ENCODE results near the gene DRG1.

Gene DRG1

DNA sequence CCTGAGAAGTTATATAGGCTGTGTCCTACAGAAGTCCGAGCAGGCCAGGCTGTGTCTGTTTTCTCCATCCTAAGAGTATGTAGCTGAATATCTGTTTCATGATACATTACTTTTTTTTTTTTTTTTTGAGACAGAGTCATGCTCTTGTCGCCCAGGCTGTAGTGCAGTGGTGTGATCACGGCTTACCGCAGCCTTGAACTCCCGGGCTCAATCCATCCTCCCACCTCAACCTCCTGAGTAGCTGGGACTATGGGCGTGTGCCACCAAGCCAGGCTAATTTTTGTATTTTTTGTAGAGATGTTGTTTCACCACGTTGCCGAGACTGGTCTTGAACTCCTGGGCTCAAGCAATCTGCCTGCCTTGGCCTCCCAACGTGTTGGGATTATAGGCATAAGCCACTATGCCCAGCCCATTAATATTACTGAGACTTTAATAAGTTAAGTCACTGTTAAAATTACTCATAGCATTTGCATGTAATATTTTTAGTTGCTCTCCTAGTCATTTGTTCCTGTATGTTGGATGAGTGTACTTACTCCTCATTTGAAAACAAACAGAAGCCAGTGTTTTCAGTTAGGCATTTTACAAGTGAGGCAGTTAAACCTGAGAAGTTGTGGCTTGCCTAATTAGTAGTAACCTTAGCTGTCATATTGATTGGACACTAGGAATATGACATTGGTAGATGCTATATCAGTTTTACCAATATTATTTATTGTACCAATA, 26.1 kb downstream of the DRG1 start:
- TF ChIP-seq ESRRG (CRISPR knock-in tag; IDR thresholded peaks at IDR 0.05) = no peak
- TF ChIP-seq, protein P1, sequence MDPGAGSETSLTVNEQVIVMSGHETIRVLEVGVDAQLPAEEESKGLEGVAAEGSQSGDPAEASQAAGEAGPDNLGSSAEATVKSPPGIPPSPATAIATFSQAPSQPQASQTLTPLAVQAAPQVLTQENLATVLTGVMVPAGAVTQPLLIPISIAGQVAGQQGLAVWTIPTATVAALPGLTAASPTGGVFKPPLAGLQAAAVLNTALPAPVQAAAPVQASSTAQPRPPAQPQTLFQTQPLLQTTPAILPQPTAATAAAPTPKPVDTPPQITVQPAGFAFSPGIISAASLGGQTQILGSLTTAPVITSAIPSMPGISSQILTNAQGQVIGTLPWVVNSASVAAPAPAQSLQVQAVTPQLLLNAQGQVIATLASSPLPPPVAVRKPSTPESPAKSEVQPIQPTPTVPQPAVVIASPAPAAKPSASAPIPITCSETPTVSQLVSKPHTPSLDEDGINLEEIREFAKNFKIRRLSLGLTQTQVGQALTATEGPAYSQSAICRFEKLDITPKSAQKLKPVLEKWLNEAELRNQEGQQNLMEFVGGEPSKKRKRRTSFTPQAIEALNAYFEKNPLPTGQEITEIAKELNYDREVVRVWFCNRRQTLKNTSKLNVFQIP (CRISPR knock-in tag; IDR thresholded peaks at IDR 0.05; ENCODE audit: borderline replicate concordance, low read depth) = no peak
- TF ChIP-seq ZNF565 (CRISPR knock-in tag; conservative IDR thresholded peaks at IDR 0.05; ENCODE audit: low read depth) = no peak
- no peak for TF ChIP-seq ARNTL (CRISPR knock-in tag; IDR thresholded peaks at IDR 0.05; ENCODE audit: borderline replicate concordance, low read depth)
- no peak for TF ChIP-seq CSDC2 (CRISPR knock-in tag; IDR thresholded peaks at IDR 0.05)
- TF ChIP-seq ZNF70 (CRISPR knock-in tag; IDR thresholded peaks at IDR 0.05) = no peak
- TF ChIP-seq RARB (CRISPR knock-in tag; IDR thresholded peaks at IDR 0.05) = no peak
- no peak for TF ChIP-seq BACH2 (CRISPR knock-in tag; IDR thresholded peaks at IDR 0.05; ENCODE audit: borderline replicate concordance)
- TF ChIP-seq, protein P2, sequence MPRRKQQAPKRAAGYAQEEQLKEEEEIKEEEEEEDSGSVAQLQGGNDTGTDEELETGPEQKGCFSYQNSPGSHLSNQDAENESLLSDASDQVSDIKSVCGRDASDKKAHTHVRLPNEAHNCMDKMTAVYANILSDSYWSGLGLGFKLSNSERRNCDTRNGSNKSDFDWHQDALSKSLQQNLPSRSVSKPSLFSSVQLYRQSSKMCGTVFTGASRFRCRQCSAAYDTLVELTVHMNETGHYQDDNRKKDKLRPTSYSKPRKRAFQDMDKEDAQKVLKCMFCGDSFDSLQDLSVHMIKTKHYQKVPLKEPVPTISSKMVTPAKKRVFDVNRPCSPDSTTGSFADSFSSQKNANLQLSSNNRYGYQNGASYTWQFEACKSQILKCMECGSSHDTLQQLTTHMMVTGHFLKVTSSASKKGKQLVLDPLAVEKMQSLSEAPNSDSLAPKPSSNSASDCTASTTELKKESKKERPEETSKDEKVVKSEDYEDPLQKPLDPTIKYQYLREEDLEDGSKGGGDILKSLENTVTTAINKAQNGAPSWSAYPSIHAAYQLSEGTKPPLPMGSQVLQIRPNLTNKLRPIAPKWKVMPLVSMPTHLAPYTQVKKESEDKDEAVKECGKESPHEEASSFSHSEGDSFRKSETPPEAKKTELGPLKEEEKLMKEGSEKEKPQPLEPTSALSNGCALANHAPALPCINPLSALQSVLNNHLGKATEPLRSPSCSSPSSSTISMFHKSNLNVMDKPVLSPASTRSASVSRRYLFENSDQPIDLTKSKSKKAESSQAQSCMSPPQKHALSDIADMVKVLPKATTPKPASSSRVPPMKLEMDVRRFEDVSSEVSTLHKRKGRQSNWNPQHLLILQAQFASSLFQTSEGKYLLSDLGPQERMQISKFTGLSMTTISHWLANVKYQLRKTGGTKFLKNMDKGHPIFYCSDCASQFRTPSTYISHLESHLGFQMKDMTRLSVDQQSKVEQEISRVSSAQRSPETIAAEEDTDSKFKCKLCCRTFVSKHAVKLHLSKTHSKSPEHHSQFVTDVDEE (CRISPR knock-in tag; IDR thresholded peaks at IDR 0.05) = no peak
- TF ChIP-seq, protein P3, sequence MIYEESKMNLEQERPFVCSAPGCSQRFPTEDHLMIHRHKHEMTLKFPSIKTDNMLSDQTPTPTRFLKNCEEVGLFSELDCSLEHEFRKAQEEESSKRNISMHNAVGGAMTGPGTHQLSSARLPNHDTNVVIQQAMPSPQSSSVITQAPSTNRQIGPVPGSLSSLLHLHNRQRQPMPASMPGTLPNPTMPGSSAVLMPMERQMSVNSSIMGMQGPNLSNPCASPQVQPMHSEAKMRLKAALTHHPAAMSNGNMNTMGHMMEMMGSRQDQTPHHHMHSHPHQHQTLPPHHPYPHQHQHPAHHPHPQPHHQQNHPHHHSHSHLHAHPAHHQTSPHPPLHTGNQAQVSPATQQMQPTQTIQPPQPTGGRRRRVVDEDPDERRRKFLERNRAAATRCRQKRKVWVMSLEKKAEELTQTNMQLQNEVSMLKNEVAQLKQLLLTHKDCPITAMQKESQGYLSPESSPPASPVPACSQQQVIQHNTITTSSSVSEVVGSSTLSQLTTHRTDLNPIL (CRISPR knock-in tag; IDR thresholded peaks at IDR 0.05; ENCODE audit: low read depth) = no peak
- no peak for TF ChIP-seq ZC3H10 (CRISPR knock-in tag; IDR thresholded peaks at IDR 0.05)
- no peak for TF ChIP-seq PPARA (CRISPR knock-in tag; IDR thresholded peaks at IDR 0.05; ENCODE audit: borderline replicate concordance)
- TF ChIP-seq, protein P4, sequence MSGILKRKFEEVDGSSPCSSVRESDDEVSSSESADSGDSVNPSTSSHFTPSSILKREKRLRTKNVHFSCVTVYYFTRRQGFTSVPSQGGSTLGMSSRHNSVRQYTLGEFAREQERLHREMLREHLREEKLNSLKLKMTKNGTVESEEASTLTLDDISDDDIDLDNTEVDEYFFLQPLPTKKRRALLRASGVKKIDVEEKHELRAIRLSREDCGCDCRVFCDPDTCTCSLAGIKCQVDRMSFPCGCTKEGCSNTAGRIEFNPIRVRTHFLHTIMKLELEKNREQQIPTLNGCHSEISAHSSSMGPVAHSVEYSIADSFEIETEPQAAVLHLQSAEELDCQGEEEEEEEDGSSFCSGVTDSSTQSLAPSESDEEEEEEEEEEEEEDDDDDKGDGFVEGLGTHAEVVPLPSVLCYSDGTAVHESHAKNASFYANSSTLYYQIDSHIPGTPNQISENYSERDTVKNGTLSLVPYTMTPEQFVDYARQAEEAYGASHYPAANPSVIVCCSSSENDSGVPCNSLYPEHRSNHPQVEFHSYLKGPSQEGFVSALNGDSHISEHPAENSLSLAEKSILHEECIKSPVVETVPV (CRISPR knock-in tag; IDR thresholded peaks at IDR 0.05) = no peak
- no peak for TF ChIP-seq GLIS3 (CRISPR knock-in tag; IDR thresholded peaks at IDR 0.05)
- no peak for TF ChIP-seq OSR1 (CRISPR knock-in tag; IDR thresholded peaks at IDR 0.05)
- TF ChIP-seq ZNF8 (CRISPR knock-in tag; IDR thresholded peaks at IDR 0.05) = no peak
- ATAC-seq = no peak

DNA sequence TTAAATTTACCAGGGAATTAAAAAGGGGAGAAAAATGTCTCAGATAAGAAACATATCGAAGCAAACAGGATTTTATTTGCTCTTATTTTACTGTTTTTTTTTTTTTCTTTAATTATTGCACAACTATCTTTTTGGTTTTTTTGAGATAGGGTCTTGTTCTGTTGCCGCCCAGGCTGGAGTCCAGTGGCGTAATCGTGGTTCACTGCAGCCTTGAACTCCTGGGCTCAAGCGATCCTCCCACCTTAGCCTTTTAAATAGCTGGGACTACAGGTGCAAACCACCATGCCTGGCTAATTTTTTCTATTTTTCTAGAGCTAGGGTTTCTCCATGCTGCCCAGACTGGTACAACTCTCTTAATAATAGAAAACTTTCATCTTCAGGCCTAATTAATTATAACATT, 32.5 kb downstream of the DRG1 start:
- ATAC-seq = no peak
- TF ChIP-seq ZC3H10 (CRISPR knock-in tag; IDR thresholded peaks at IDR 0.05) = no peak
- TF ChIP-seq, protein P2 (CRISPR knock-in tag; IDR thresholded peaks at IDR 0.05) = no peak
- no peak for TF ChIP-seq ESRRG (CRISPR knock-in tag; IDR thresholded peaks at IDR 0.05)
- no peak for TF ChIP-seq ZNF565 (CRISPR knock-in tag; conservative IDR thresholded peaks at IDR 0.05; ENCODE audit: low read depth)
- TF ChIP-seq TCF4 (CRISPR knock-in tag; IDR thresholded peaks at IDR 0.05; ENCODE audit: borderline replicate concordance) = no peak
- no peak for TF ChIP-seq CSDC2 (CRISPR knock-in tag; IDR thresholded peaks at IDR 0.05)
- TF ChIP-seq RARB (CRISPR knock-in tag; IDR thresholded peaks at IDR 0.05) = no peak
- no peak for TF ChIP-seq ZNF70 (CRISPR knock-in tag; IDR thresholded peaks at IDR 0.05)
- no peak for TF ChIP-seq BACH2 (CRISPR knock-in tag; IDR thresholded peaks at IDR 0.05; ENCODE audit: borderline replicate concordance)
- no peak for TF ChIP-seq GLIS3 (CRISPR knock-in tag; IDR thresholded peaks at IDR 0.05)
- no peak for TF ChIP-seq TOX (CRISPR knock-in tag; IDR thresholded peaks at IDR 0.05; ENCODE audit: borderline replicate concordance)

DNA sequence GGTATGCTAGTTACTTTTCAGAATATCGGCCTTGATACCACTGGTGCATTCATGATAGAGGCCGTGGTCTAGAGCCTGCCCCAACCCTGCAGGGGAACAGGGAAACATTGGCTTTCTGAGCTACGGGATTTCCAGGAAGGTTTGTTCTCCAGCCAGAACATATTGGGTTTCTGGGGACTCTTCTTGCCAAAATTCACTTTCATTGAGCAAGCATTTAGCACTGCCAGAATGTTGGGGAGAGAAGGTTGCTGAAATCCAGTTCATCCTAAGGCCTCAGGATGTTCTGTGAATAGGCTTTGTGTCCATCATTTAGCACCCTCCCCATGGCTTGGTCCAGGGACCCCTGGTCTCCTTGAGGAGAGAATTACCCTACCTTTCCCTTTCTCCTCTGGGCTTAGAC, 36.7 kb downstream of the DRG1 start:
- no peak for ATAC-seq
- no peak for TF ChIP-seq ISL1 (CRISPR knock-in tag; IDR thresholded peaks at IDR 0.05)
- no peak for TF ChIP-seq PPARA (CRISPR knock-in tag; IDR thresholded peaks at IDR 0.05; ENCODE audit: borderline replicate concordance)
- TF ChIP-seq ZFP3 (CRISPR knock-in tag; IDR thresholded peaks at IDR 0.05) = no peak
- no peak for TF ChIP-seq TCF4 (CRISPR knock-in tag; IDR thresholded peaks at IDR 0.05; ENCODE audit: borderline replicate concordance)
- no peak for TF ChIP-seq ZNF565 (CRISPR knock-in tag; conservative IDR thresholded peaks at IDR 0.05; ENCODE audit: low read depth)
